Measurements from ENCODE around the gene ASTN1. TPM values are rescaled to one million over a fixed set of nuclear protein-coding genes. Genes with fewer than 3 reads are reported as not detected.

ASTN1 gene
- total RNA-seq, 2 experiments from 2014 or later, result not detected

DNA sequence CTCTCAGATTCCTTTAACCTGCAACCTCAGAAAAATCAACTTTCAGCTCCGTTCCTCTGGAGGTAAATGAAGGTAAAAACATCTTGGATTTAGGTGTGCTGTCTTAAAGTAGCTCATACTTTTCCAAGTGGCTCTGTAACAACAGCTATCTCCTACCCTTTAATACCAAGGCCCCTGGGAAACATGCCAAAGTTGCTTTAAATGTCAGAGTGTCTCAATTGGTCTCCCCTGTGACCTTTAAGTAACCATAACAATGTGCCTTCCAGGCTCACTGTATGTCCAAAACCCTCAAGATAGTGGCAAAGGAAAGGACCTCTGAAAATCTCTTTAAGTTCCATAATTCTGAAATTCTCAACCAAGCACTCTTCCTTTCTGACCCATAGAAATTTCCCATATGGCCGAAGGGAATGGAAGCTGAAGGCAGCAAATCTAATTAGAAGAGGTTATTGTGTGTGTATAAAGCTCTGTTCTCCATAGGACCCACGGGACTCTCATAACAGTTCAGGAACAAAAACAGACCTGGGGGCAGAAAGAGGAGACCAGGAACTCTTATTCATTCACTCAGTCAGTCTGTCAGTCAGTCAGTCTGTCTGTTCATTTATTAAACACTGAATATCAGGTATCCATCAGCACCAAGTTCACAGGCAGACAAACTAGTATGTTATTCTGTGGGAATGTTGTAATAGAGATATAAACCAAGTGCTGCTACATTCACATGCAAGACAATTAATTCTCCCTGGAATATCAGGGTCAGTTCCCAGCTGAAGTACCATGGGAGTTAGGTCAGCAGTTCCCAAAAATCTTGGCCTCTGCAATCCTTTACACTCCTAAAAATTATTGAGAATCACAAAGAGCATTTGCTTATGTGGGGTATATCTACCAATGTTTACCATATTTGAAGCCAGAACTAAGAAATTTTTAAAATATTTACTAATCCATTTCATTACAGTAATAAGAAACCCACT, 19.1 kb downstream of the ASTN1 start:
- Histone ChIP-seq H3K36me3 (ENCODE audit: insufficient read depth, low read length) (no peaks in the 10 kb centered on the region), H3K4me2 (ENCODE audit: low read length) (no peak overlapping the region), H3K4me3 (ENCODE audit: low read depth, low read length, poor library complexity, severe bottlenecking) (no peak overlapping the region), H2AFZ (ENCODE audit: low read length) (no peak overlapping the region), H4K20me1 (ENCODE audit: insufficient read depth, low read length) (no peaks in the 10 kb centered on the region), H3K27ac (ENCODE audit: low read depth, low read length, poor library complexity, severe bottlenecking) (no peak overlapping the region), H3K9me2 (ENCODE audit: insufficient read depth, low read length) (no peaks in the 10 kb centered on the region; the same call in 1 of the 2 replicates), H3K9me3 (ENCODE audit: low read length) (no peaks in the 10 kb centered on the region), H3K4me1 (ENCODE audit: insufficient read depth, low read length, poor library complexity, severe bottlenecking) (no peaks in the 10 kb centered on the region), H3K79me2 (ENCODE audit: insufficient read depth, low read depth, low read length) (no peaks in the 10 kb centered on the region)
- TF ChIP-seq, protein P1, sequence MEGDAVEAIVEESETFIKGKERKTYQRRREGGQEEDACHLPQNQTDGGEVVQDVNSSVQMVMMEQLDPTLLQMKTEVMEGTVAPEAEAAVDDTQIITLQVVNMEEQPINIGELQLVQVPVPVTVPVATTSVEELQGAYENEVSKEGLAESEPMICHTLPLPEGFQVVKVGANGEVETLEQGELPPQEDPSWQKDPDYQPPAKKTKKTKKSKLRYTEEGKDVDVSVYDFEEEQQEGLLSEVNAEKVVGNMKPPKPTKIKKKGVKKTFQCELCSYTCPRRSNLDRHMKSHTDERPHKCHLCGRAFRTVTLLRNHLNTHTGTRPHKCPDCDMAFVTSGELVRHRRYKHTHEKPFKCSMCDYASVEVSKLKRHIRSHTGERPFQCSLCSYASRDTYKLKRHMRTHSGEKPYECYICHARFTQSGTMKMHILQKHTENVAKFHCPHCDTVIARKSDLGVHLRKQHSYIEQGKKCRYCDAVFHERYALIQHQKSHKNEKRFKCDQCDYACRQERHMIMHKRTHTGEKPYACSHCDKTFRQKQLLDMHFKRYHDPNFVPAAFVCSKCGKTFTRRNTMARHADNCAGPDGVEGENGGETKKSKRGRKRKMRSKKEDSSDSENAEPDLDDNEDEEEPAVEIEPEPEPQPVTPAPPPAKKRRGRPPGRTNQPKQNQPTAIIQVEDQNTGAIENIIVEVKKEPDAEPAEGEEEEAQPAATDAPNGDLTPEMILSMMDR (conservative IDR thresholded peaks at IDR 0.05; ENCODE audit: low read length), result no peak
- no peak for TF ChIP-seq EZH2phosphoT487 (IDR thresholded peaks at IDR 0.05; ENCODE audit: borderline replicate concordance, low read depth, low read length)
- ChIA-PET CTCF (ENCODE audit: unreplicated experiment) (no interaction called here), POLR2A (no interaction called here)
- intact Hi-C loops (cut with micrococcal nuclease; ENCODE audit: unreplicated experiment), result no loop called here
- no peak for DNase-seq (ENCODE audit: low spot score)
- BruUV-seq (replicated peaks), result no TSS peak

- no peaks in the 10 kb centered on the region for H3K36me3 ChIP-seq (ENCODE audit: insufficient read depth, low read length)
- H3K4me1 ChIP-seq (ENCODE audit: insufficient read depth, low read length, poor library complexity, severe bottlenecking), result no peaks in the 10 kb centered on the region
- TF ChIP-seq EZH2phosphoT487 (IDR thresholded peaks at IDR 0.05; ENCODE audit: borderline replicate concordance, low read depth, low read length), result no peak
- TF ChIP-seq, protein P1 (conservative IDR thresholded peaks at IDR 0.05; ENCODE audit: low read length), result no peak
- H3K4me2 ChIP-seq (ENCODE audit: low read length), result no peak overlapping the region
- no peak overlapping the region for H3K4me3 ChIP-seq (ENCODE audit: low read depth, low read length, poor library complexity, severe bottlenecking)
- POLR2A ChIA-PET, result no interaction called here
- DNase-seq (ENCODE audit: low spot score), result no peak
- no peaks in the 10 kb centered on the region; the same call in 1 of the 2 replicates for H3K9me2 ChIP-seq (ENCODE audit: insufficient read depth, low read length)
- no peaks in the 10 kb centered on the region for H3K79me2 ChIP-seq (ENCODE audit: insufficient read depth, low read depth, low read length)
- no TSS peak for BruUV-seq (replicated peaks)
- no peaks in the 10 kb centered on the region for H3K9me3 ChIP-seq (ENCODE audit: low read length)
- intact Hi-C loops (cut with micrococcal nuclease; ENCODE audit: unreplicated experiment), result no loop called here
- H2AFZ ChIP-seq (ENCODE audit: low read length), result no peak overlapping the region
- no peak overlapping the region for H3K27ac ChIP-seq (ENCODE audit: low read depth, low read length, poor library complexity, severe bottlenecking)
- no peaks in the 10 kb centered on the region for H4K20me1 ChIP-seq (ENCODE audit: insufficient read depth, low read length)
- CTCF ChIA-PET (ENCODE audit: unreplicated experiment), result no interaction called here
Measured at GRCh38 chr1:177142791-177143271, 21.7 kb downstream of the ASTN1 start.

DNA sequence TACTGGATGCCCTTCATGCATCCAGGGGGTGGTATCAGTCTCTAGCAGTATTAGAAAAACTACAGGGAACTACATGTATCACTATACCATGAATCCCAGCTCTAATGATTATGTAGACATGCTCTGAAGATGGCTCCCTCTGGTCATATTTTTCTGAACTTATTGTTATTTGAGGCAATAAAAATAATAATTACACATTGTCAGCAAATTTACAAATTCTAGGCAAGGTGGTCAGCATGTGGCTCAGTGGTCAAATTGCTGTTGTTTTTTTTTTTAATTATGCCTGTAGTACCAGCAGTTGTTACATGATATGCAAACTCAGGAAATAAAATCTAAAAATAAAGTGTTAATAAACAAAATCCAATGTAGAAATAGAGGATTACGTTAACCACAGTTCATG, 22.5 kb downstream of the ASTN1 start:
- no peaks in the 10 kb centered on the region; the same call in 1 of the 2 replicates for H3K9me2 ChIP-seq (ENCODE audit: insufficient read depth, low read length)
- intact Hi-C loops (cut with micrococcal nuclease; ENCODE audit: unreplicated experiment), result no loop called here
- H3K79me2 ChIP-seq (ENCODE audit: insufficient read depth, low read depth, low read length), result no peaks in the 10 kb centered on the region
- H3K9me3 ChIP-seq (ENCODE audit: low read length), result no peaks in the 10 kb centered on the region
- H3K4me2 ChIP-seq (ENCODE audit: low read length), result no peak overlapping the region
- no peaks in the 10 kb centered on the region for H3K36me3 ChIP-seq (ENCODE audit: insufficient read depth, low read length)
- no TSS peak for BruUV-seq (replicated peaks)
- H3K4me1 ChIP-seq (ENCODE audit: insufficient read depth, low read length, poor library complexity, severe bottlenecking), result no peaks in the 10 kb centered on the region
- ChIA-PET POLR2A (no interaction called here), CTCF (ENCODE audit: unreplicated experiment) (no interaction called here)
- DNase-seq (ENCODE audit: low spot score), result no peak
- no peak overlapping the region for H3K27ac ChIP-seq (ENCODE audit: low read depth, low read length, poor library complexity, severe bottlenecking)
- no peak overlapping the region for H3K4me3 ChIP-seq (ENCODE audit: low read depth, low read length, poor library complexity, severe bottlenecking)
- TF ChIP-seq, protein P1 (conservative IDR thresholded peaks at IDR 0.05; ENCODE audit: low read length), result no peak
- TF ChIP-seq EZH2phosphoT487 (IDR thresholded peaks at IDR 0.05; ENCODE audit: borderline replicate concordance, low read depth, low read length), result no peak
- no peaks in the 10 kb centered on the region for H4K20me1 ChIP-seq (ENCODE audit: insufficient read depth, low read length)
- H2AFZ ChIP-seq (ENCODE audit: low read length), result no peak overlapping the region

Measured in OCI-LY7 (cell line).